ENCODE data around the gene SLPI.

SLPI gene

GRCh38 chr20:45230631-45231030, 23.7 kb downstream of the SLPI start:
- H3K9me3 ChIP-seq (replicated peaks in 1 of 11) = peaks cover 10 to 17% (median 16%) of the 10 kb centered on the region in 11 experiments
- no peaks in the 10 kb centered on the region for H4K20me1 ChIP-seq

GRCh38 chr20:45229264-45230056, 24.9 kb downstream of the SLPI start:
- H3K27ac ChIP-seq = no peak overlapping the region
- TF ChIP-seq Cebpa-rat (IDR thresholded peaks at IDR 0.05) = no peak
- no peak overlapping the region for H3K4me2 ChIP-seq
- H3K9ac ChIP-seq = no peak overlapping the region
- H3K9me3 ChIP-seq (replicated peaks in 1 of 11) = peaks cover 0 to 5% (median 4%) of the 10 kb centered on the region in 11 experiments; a peak in 14 of 22 replicates
- no peaks in the 10 kb centered on the region for H4K20me1 ChIP-seq
- no peaks in the 10 kb centered on the region for H3K36me3 ChIP-seq
- H3K27me3 ChIP-seq = no peaks in the 10 kb centered on the region
- 0 out of 20 replicates have a peak, but pooled peaks cover 0 to 4% (median 0%) of the 10 kb centered on the region in 10 experiments for H3K4me1 ChIP-seq
- no peak overlapping the region for H3K4me3 ChIP-seq

More at GRCh38 chr20:45230631-45231030, 23.7 kb downstream of the SLPI start:
- H3K4me1 ChIP-seq = 0 out of 20 replicates have a peak, but pooled peaks cover 0 to 4% (median 0%) of the 10 kb centered on the region in 10 experiments
- no peak overlapping the region for H3K4me2 ChIP-seq
- no peak for TF ChIP-seq Cebpa-rat (IDR thresholded peaks at IDR 0.05)
- H3K27me3 ChIP-seq = no peaks in the 10 kb centered on the region
- H3K36me3 ChIP-seq = no peaks in the 10 kb centered on the region
- H3K9ac ChIP-seq = no peak overlapping the region
- H3K27ac ChIP-seq = no peak overlapping the region
- H3K4me3 ChIP-seq = no peak overlapping the region

GRCh38 chr20:45226287-45226686, 28.1 kb downstream of the SLPI start:
- no peak for TF ChIP-seq Cebpa-rat (IDR thresholded peaks at IDR 0.05)
- Histone ChIP-seq H3K27me3 (no peaks in the 10 kb centered on the region), H3K36me3 (no peaks in the 10 kb centered on the region), H3K9me3 (replicated peaks in 1 of 11) (no peaks in the 10 kb centered on the region), H3K4me1 (no peaks in the 10 kb centered on the region), H4K20me1 (no peaks in the 10 kb centered on the region), H3K4me2 (no peak overlapping the region), H3K4me3 (no peak overlapping the region), H3K27ac (no peak overlapping the region), H3K9ac (no peak overlapping the region)

GRCh38 chr20:45223136-45223535, 31.2 kb downstream of the SLPI start:
- Histone ChIP-seq H3K27me3 (no peaks in the 10 kb centered on the region), H4K20me1 (no peaks in the 10 kb centered on the region), H3K4me3 (no peak overlapping the region), H3K4me1 (no peaks in the 10 kb centered on the region), H3K4me2 (no peak overlapping the region), H3K9me3 (replicated peaks in 1 of 11) (no peaks in the 10 kb centered on the region), H3K27ac (no peak overlapping the region), H3K36me3 (no peaks in the 10 kb centered on the region), H3K9ac (no peak overlapping the region)
- TF ChIP-seq Cebpa-rat (IDR thresholded peaks at IDR 0.05) = no peak

GRCh38 chr20:45221076-45221475, 33.3 kb downstream of the SLPI start, which contains the start of gene SEMG2:
Gene SEMG2, plus strand, starts transcription at chr20:45221373. Its CDS starts 17 bp downstream, at chr20:45221390.
- H3K27me3 ChIP-seq = no peaks in the 10 kb centered on the region
- no peaks in the 10 kb centered on the region for H3K36me3 ChIP-seq
- no peaks in the 10 kb centered on the region for H3K4me1 ChIP-seq
- H3K27ac ChIP-seq = no peak within 1 kb of the TSS
- H3K9me3 ChIP-seq (replicated peaks in 1 of 11) = no peaks in the 10 kb centered on the region
- no peak within 1 kb of the TSS for H3K4me2 ChIP-seq
- no peak within 1 kb of the TSS for H3K4me3 ChIP-seq
- no peak for TF ChIP-seq Cebpa-rat (IDR thresholded peaks at IDR 0.05)
- H4K20me1 ChIP-seq = no peaks in the 10 kb centered on the region
- no peak within 1 kb of the TSS for H3K9ac ChIP-seq

- no peaks in the 10 kb centered on the region for H3K27me3 ChIP-seq
- H3K9me3 ChIP-seq (replicated peaks in 1 of 11) = no peaks in the 10 kb centered on the region
- no peaks in the 10 kb centered on the region for H4K20me1 ChIP-seq
- H3K27ac ChIP-seq = no peak overlapping the region
- no peaks in the 10 kb centered on the region for H3K36me3 ChIP-seq
- H3K4me1 ChIP-seq = no peaks in the 10 kb centered on the region
- H3K9ac ChIP-seq = no peak overlapping the region
- TF ChIP-seq Cebpa-rat (IDR thresholded peaks at IDR 0.05) = no peak
- no peak overlapping the region for H3K4me2 ChIP-seq
- no peak overlapping the region for H3K4me3 ChIP-seq
Measured at GRCh38 chr20:45218636-45219035, 35.7 kb downstream of the SLPI start.

GRCh38 chr20:45218124-45218523, 36.2 kb downstream of the SLPI start:
- no peak overlapping the region for H3K4me3 ChIP-seq

GRCh38 chr20:45212836-45213235, 41.5 kb downstream of the SLPI start:
- no peak for TF ChIP-seq Cebpa-rat (IDR thresholded peaks at IDR 0.05)
- Histone ChIP-seq H3K9ac (no peak overlapping the region), H3K4me2 (no peak overlapping the region), H4K20me1 (no peaks in the 10 kb centered on the region), H3K27ac (no peak overlapping the region), H3K4me1 (no peaks in the 10 kb centered on the region; a peak in 1 of 20 replicates), H3K4me3 (no peak overlapping the region), H3K27me3 (no peaks in the 10 kb centered on the region), H3K36me3 (no peaks in the 10 kb centered on the region), H3K9me3 (replicated peaks in 1 of 11) (no peaks in the 10 kb centered on the region)

More at GRCh38 chr20:45218124-45218523, 36.2 kb downstream of the SLPI start:
- no peak overlapping the region for H3K27ac ChIP-seq
- no peak overlapping the region for H3K9ac ChIP-seq
- no peak overlapping the region for H3K4me2 ChIP-seq
- no peak for TF ChIP-seq Cebpa-rat (IDR thresholded peaks at IDR 0.05)
- H3K9me3 ChIP-seq (replicated peaks in 1 of 11) = no peaks in the 10 kb centered on the region
- no peaks in the 10 kb centered on the region for H3K36me3 ChIP-seq
- H3K4me1 ChIP-seq = no peaks in the 10 kb centered on the region
- no peaks in the 10 kb centered on the region for H3K27me3 ChIP-seq
- H4K20me1 ChIP-seq = no peaks in the 10 kb centered on the region

- Histone ChIP-seq H3K27ac (no peak overlapping the region), H3K9ac (no peak overlapping the region), H3K9me3 (replicated peaks in 1 of 11) (no peaks in the 10 kb centered on the region), H3K27me3 (no peaks in the 10 kb centered on the region), H3K36me3 (no peaks in the 10 kb centered on the region), H3K4me1 (no peaks in the 10 kb centered on the region; a peak in 1 of 20 replicates), H3K4me3 (no peak overlapping the region), H3K4me2 (no peak overlapping the region), H4K20me1 (no peaks in the 10 kb centered on the region)
- no peak for TF ChIP-seq Cebpa-rat (IDR thresholded peaks at IDR 0.05)
Measured at GRCh38 chr20:45211569-45212474, 42.5 kb downstream of the SLPI start.
